HG03439 (cell line): ENCODE measurements around the gene SNCG.
"Not testable (repeated sequence)": the region's sequence is repeated elsewhere in the genome, so short reads cannot be mapped to it uniquely, and the experiment has no call there.

Experiments used
- ATAC-seq: cut with Tn5 transposase; IDR thresholded peaks from one replicate; pipeline ENCODE4 v1.9.1; 2021; ENCODE audit warnings: mild to moderate bottlenecking, moderate library complexity; ENCODE audit not compliant: unreplicated experiment

The SNCG gene

DNA sequence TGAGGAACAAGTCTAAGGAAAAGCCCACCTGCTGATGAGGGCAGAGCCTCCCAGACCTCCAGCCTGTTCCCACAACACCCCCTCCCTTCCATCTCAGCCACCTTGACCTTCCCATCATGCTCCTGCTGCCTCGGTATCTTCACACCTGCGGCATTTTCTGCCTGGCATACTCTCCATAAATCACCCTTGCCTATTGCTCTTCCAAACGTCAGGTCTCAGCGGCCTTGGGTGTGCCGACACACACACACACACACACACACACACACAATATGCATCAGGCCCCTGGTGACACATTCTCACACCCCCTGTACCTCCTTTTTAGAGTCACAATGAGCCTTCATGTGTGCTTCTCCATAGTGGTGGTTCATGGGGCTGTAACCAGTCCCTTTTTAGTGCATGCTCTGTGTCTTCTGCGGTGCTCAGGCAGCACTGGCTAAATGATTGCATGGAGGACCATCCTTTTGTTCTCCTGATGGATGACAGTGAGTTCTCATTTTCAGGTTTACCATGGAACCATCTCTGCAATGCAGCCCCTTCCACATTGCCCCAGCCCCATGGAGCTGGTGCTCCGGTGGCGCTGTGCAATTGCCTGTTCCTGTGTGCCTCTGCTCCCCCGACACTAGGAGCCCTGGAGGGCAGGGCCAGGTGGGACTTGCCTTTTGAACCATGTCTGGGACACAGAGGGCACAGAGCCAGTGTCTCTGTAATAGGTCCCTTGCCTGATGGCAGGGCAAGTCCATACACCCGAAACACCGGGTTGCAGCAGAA is 14.4 kb downstream of the SNCG start:
- ATAC-seq, result no peak

DNA sequence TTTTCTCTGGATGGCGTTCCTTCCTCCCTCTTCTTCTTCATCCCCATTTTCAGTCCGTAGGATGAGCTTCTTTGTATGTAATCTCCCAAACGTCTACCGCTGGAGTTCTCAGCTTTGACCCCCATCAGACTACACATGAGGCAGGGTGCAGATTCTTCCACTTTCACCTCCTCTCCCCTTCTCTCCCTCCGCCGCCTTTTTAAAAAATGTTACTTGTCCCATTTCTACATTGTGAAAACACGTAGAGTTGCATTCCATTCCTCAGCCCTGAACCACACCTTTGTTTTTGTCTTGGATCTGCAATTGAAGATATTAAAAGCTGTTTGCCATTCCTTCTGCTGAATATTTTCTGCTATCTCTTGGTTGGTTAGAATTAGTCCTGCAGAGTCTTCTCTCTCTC is 16.1 kb downstream of the SNCG start:
- no peak for ATAC-seq

DNA sequence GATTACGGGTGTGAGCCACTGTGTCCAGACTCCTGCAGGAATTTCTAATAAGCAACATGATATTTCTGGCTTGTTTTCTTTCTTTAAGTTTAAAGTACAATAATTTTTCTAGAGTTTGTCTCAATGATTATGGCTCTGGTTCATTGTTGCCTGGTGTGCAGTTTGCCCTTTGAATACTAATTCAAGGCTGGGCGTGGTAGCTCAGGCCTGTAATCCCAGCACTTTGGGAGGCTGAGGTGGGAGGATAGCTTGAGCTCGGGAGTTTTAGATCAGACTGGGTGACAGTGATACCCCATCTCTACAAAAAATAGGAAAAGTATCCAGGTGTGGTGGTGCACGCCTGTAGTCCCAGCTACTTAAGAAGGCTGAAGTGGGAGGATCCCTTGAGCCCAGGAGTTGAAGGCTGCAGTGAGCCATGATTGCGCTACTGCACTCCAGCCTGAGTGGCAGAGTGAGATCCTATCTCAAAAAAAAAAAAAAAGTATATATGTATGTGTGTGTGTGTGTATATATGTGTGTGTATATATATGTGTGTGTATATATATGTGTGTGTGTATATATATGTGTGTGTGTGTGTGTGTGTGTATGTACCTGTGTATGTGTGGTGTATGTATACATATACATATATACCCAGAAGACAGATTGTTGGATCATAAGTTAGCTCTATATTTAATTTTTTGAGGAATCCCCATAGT is 18.1 kb downstream of the SNCG start:
- no peak for ATAC-seq

DNA sequence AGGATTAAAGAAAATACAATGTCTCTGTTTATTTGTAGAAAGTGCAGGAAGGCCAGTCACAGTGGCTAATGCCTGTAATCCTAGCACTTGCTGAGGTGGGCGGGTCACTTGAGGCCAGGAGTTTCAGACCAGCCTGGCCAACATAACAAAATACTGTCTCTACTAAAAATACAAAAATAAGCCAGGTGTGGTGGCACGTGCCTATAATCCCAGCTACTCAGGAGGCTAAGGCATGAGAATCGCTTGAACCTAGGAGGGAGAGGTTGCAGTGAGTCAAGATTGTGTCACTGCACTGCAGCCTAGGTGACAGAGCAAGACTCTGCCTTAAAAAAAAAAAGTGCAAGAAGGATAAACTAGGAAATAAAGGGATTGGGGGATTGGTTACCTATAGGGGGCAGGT is 20.1 kb downstream of the SNCG start:
- ATAC-seq, result not testable (repeated sequence)

DNA sequence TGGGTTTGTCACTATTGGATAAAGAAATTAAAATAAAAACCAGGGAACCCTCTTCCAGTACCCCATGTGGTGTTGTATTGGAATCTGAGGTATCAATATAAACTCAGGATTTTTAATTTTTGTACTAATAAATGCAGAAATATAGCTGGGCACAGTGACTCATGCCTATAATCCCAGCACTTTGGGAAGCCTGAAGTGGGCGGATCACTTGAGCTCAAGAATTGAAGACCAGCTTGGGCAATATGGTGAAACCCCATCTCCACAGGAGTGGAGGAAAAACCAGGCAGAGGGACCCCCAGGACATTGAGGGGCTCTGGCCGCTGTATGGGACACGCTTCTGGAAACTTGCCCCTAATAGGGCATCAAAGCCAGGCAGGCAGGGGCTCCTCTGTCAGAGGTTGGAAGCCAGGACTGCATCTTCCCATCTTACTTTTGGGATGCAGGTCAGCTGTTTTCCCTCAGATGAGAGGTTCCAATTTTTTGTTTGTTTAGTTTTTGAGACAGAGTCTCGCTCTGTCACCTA is 21.0 kb downstream of the SNCG start:
- ATAC-seq, result no peak

DNA sequence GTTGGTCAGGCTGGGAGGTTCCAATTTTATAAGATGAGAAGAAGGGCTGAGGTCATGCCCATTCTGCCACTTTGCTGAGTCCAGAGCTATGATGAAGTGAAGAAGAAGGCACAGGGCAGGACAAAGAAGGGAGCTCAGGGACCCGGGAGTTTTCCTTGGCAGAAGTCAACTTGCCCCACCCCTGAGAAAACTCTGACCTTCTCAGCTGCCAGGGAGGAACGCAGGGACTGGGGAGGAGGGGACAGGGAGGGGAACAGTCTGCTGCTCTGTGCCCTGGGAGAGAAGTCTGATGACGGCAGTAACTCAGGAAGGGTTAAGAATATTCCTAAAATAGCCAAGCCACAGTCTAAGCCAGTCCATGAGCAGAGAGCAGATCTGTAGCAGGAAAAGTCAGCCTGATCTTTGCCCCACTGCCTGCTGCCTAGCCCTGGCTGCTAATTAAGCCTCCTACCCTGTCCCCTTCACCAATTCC is 21.6 kb downstream of the SNCG start:
- no peak for ATAC-seq

DNA sequence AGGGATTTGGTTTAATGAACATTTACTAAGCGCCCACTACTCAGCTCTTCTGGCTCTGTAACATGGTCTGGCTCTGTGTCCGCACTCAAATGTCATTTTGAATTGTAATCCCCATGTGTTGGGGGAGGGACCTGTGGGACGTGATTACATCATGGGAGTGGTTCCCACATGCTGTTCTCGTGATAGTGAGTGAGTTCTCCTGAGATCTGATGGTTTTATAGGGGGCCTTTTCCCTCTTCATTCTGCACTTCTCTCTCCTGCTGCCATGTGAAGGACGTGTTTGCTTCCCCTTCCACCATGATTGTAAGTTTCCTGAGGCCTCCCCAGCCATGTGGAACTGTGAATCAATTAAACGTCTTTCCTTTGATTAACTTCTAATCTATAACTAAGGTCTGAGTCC is 22.6 kb downstream of the SNCG start:
- ATAC-seq, result not testable (repeated sequence)

DNA sequence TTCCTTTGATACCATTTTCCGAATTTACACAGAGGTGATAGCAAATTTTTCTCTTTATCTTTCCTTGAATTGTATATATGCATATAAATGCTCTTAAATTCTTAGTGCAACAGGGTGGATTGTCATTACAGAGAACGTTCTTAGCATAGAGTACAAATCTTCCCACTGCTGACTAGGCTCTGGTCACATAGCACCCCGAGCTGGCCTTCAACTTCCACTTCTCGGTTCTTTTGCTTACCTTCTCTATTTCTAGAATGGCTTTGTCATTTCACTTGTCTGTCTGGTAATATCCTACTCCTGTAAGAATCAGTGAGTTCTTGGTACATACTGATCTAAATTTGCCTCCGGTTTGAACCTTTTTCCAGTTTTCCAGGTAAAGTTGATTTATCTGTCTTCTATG is 23.3 kb downstream of the SNCG start:
- ATAC-seq, result no peak

DNA sequence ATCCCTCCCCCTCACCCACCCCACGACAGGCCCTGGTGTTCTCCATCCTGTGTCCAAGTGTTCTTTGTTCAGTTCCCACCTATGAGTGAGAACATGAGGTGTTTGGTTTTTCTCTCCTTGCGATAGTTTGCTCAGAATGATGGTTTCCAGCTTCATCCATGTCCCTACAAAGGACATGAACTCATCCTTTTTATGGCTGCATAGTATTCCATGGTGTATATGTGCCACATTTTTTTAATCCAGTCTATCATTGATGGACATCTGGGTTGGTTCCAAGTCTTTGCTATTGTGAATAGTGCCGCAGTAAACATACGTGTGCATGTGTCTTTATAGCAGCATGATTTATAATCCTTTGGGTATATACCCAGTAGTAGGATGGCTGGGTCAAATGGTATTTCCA is 26.1 kb downstream of the SNCG start:
- not testable (repeated sequence) for ATAC-seq

DNA sequence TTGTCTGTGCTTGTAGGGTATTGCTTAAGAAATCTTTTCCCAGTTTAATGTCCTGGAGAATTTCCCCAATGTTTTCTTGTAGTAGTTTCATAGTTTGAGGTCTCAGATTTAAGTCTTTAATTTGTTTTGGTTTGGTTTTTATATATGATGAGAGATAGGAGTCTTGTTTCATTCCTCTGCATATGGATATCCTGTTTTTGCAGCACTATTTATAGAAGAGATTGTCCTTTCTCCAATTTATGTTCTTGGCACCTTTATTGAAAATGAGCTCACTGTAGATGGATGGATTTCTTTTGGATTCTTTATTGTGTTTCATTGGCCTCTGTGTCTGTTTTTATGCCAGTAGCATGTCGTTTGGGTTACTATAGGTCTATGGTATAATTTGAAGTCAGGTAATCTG is 30.1 kb downstream of the SNCG start:
- ATAC-seq, result no peak

DNA sequence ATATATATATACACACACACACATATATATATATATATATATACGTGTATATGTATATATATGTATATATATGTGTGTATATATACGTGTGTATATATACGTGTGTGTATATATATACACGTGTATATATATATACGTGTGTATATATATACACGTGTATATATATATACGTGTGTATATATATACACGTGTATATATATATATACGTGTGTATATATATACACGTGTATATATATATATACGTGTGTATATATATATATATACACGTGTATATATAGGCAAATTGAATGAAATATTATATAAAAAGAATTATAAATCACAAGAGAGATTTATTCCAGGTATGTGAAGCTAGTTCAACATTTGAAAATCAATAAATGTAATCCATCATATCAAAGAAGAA is 33.0 kb downstream of the SNCG start:
- ATAC-seq, result not testable (repeated sequence)

DNA sequence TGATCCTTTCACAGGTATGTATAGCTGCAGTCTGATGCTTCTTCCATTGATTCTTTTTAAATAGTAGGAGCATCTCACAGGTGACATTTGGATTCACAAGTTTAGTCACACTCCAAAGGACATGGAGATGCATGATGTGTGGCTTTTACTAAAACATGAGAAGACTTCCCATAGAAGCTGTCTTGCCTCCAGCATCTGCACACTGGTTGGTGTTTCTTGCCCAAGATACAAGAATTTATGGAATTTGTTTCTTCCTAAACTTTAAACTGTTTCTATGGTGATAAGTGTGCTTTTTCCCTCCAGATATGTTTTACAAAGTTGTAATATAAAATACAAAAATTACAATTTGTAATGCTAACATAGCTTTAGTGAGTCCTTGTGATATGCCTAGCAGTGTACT is 34.1 kb downstream of the SNCG start:
- ATAC-seq, result no peak

DNA sequence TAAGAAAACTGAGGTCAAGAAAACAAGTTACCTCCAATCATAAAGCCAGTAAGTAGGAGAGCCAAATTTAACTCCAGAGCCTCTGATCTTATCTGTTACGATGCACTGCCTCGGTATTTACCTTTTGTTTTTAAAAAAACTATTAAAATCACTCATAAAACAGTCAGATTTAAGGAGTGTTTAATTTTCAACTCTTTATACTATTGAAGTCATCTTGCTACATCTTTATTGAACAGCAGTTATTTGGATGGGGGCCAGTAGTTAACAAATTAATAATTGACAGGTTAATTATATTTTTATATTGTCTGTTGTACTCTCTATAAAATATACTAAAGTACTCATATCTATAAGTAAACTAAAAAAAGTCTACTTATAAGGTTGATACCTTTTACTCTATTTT is 34.5 kb downstream of the SNCG start:
- ATAC-seq, result no peak

DNA sequence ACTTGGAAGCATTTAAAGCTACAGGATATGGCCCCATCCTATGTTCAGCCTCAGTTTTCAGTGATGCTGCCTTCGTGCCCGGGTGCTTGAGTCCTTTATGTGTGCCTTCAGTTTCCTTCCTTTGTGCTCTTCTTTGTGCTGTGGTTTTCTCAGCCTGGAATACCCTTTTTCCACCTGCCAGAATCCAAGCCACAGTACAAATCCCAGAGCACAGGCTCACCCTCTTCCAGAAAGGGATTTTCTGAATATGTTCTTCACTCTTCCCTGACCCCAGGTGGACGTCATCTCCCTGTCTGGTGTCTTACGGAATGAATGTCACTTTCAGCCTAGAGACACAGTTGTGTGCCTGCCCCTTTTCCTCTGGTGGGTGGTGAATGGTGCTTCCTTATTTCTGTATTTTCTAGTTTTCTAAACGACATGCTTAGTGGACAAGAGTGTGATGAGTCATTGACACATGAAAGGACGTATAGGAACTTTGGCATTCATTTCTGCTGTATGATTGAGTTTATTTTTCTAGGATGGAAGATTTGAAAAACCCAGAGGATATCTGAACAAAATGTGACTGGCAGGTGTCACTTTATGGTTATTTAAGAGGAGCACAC is 41.5 kb downstream of the SNCG start:
- ATAC-seq, result not testable (repeated sequence)

DNA sequence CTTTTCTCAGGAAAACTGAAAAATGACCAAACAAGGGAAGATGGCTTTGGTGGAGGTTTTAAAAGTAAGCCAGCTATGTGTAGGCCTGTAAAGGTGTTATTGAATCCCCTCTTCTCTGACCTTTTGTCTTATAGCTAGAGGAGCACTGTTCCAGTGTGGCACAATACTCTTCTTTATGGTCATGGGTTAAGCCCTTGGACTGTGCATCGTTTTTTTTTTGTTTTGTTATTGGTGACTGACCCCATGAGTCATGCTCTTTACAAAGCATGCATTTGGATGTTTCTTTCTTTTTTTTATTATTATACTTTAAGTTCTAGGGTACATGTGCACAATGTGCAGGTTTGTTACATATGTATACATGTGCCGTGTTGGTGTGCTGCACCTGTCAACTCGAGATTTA is 42.1 kb downstream of the SNCG start:
- no peak for ATAC-seq

DNA sequence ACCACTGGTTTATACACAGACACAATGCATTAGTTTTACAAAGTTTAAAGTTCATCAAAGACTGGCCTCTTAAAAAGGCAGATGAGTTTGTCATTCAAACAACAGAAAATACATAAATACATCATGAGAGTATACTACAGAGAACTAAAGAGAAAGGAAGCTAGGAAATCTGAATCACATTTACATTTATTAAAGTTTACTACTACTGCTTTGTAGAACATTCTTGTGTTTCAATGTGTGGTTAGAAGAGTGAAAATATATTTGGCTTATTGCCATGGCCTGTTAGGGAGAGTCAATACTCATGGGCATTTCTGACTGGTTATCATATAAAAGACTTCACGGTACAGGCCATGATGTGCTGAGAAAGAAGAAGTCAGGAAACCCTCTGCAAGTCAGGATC is 48.7 kb downstream of the SNCG start:
- not testable (repeated sequence) for ATAC-seq

DNA sequence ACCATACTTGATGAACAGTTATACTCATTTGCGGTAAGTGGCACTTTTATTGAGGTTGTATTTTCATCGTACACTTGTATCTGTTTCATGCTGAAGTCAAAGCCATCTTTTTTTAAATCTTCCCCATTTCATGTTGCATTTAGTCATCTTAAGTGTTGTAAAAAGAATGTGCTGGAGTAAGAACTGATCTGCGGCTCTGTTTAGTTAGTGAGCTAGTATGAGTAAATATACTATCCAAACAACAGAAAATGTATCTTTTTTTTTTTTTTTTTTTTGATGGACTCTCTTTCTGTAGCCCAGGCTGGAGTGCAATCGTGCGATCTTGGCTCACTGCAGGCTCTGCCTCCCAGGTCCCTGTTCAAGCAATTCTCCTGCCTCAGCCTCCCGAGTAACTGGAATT is 49.3 kb downstream of the SNCG start:
- ATAC-seq, result not testable (repeated sequence)

DNA sequence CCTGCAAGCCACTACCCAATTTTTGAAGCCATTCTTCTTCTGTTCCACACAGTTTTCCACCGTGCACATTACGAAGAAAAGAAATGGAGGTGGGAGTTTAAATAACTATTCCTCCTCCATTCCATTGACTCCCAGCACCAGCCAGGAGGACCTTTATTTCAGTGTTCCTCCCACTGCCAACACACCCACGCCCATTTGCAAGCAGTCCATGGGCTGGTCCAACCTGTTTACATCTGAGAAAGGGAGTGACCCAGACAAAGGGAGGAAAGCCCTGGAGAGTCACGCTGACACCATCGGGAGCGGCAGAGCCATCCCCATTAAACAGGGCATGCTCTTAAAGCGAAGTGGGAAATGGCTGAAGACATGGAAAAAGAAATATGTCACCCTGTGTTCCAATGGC is 49.9 kb downstream of the SNCG start:
- not testable (repeated sequence) for ATAC-seq

DNA sequence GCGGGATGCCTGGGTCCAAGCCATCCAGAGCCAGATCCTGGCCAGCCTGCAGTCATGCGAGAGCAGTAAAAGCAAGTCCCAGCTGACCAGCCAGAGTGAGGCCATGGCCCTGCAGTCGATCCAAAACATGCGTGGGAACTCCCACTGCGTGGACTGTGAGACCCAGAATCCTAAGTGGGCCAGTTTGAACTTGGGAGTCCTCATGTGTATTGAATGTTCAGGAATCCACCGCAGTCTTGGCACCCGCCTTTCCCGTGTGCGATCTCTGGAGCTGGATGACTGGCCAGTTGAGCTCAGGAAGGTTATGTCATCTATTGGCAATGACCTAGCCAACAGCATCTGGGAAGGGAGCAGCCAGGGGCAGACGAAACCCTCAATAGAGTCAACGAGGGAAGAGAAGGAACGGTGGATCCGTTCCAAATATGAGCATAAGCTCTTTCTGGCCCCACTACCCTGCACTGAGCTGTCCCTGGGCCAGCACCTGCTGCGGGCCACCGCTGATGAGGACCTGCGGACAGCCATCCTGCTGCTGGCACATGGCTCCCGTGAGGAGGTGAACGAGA is 50.8 kb downstream of the SNCG start:
- ATAC-seq, result not testable (repeated sequence)
